ENCODE results near the gene GNG4. TPM values are rescaled to one million over a fixed set of nuclear protein-coding genes. Genes with fewer than 3 reads are reported as not detected.

The GNG4 gene
- total RNA-seq, 6 donors from 2014 or later, result 0.20 TPM; not detected in 5

DNA sequence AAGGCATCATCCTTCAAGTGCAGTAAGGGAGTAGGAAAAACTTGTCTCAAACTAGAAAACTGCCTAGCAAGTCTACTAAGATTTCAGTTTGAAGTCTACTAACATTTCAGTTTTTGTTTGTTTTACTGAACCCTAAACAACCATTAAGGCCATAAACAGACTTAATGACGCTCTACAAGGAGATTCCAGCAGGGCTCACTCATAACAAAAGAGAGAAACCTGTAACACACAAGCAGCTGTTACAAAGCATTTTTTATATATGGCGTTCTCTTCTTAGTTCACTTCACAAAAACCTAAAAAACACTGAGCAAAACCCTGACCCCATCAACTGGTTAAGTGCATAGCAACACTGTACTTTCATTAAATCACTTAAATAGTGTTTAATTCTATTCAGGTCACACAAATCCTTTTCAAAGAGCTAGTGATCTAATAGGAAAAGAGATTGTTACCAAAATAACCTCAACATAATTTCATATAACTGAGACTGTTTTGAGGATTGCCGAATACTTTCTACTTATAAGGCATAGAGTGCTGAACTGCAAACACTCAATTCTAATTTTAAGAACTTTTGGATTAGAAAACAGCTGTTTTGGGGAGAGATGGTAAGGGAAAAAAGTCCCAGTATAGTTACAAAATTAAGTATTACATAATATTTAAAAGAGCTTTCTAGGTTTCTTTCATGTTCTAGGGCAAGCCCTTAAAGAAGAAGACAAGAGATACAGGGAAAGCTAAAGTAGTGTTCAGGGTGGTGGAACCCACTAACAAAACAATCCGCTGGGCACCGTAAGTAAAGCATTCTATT, 146.8 kb downstream of the GNG4 start:
- ATAC-seq (ENCODE audit: low FRiP score in 2 of 2) (no peak), DNase-seq (no peak)
- Histone ChIP-seq H3K4me3 (peak overlapping the region in 3 of 4 donors; percentile 67 to 92 (median 87)), H3K27ac (peak overlapping the region; percentile 96 to 99 (median 98)), H3K4me1 (peaks cover 12 to 15% (median 13%) of the 10 kb centered on the region in 4 donors), H3K36me3 (no peaks in the 10 kb centered on the region), H3K9me3 (no peaks in the 10 kb centered on the region), H3K27me3 (no peaks in the 10 kb centered on the region)
- TF ChIP-seq POLR2A (IDR thresholded peaks at IDR 0.05) (no peak), EP300 (IDR thresholded peaks at IDR 0.05) (no peak), POLR2AphosphoS5 (IDR thresholded peaks at IDR 0.05) (no peak)
- TF ChIP-seq, protein P1, sequence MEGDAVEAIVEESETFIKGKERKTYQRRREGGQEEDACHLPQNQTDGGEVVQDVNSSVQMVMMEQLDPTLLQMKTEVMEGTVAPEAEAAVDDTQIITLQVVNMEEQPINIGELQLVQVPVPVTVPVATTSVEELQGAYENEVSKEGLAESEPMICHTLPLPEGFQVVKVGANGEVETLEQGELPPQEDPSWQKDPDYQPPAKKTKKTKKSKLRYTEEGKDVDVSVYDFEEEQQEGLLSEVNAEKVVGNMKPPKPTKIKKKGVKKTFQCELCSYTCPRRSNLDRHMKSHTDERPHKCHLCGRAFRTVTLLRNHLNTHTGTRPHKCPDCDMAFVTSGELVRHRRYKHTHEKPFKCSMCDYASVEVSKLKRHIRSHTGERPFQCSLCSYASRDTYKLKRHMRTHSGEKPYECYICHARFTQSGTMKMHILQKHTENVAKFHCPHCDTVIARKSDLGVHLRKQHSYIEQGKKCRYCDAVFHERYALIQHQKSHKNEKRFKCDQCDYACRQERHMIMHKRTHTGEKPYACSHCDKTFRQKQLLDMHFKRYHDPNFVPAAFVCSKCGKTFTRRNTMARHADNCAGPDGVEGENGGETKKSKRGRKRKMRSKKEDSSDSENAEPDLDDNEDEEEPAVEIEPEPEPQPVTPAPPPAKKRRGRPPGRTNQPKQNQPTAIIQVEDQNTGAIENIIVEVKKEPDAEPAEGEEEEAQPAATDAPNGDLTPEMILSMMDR (IDR thresholded peaks at IDR 0.05), result no peak
- WGBS, 2 donors, result 21 to 34% methylated on average over 5 of the region's 5 CpGs

DNA sequence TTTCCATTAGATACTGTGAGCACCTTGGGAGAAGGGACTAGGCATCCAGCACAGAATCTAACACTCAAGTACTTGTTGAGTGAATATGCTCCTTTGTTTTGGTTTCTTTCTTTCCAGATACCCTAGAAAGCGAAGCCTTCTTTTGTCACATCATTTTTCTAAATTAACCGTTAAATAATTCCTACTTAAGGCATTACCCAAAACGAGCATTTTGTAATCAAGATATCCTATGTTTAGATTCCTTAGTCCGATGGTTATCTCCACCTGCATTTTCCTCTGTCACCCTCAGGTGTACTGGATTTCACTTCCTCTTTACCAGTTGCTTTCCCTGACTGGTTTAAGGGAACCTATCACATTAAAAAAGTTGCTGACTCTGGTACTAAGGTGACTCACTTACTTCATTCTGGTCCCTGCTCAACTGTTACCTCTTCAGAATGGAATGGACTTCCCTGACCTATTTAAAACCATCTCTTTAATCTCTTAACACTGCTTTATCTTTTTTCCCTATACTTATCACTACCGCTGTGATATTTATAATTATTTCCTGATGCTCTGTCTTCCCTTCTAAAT, 148.5 kb downstream of the GNG4 start:
- Histone ChIP-seq H3K36me3 (no peaks in the 10 kb centered on the region), H3K4me1 (peaks cover 11 to 15% (median 13%) of the 10 kb centered on the region in 4 donors), H3K4me3 (no peak overlapping the region), H3K27ac (no peak overlapping the region), H3K27me3 (no peaks in the 10 kb centered on the region), H3K9me3 (no peaks in the 10 kb centered on the region)
- no peak for ATAC-seq (ENCODE audit: low FRiP score in 2 of 2)
- DNase-seq, result no peak
- WGBS, 2 donors, result 78 to 85% methylated on average over 5 of the region's 5 CpGs
- no peak for TF ChIP-seq POLR2AphosphoS5 (IDR thresholded peaks at IDR 0.05)
- TF ChIP-seq, protein P1 (IDR thresholded peaks at IDR 0.05), result no peak
- TF ChIP-seq EP300 (IDR thresholded peaks at IDR 0.05), result no peak
- no peak for TF ChIP-seq POLR2A (IDR thresholded peaks at IDR 0.05)

Small RNAs within 50 kb of the gene (small RNA-seq; reads per million reads assigned to genes)
- 0 reads per million in 4 donors for gene MTCO3P46
- 0 reads per million in 4 donors for gene MTND4LP21

Other genes starting within 250 kb of the GNG4 start
- 10 to 100 TPM; 11.0 to 27.3 (median 22.1) TPM for gene B3GALNT2, start 145.3 kb downstream of the GNG4 start, total RNA-seq
- 10 to 100 TPM; 34.0 to 87.0 (median 54.0) TPM for gene LYST, start 217.1 kb upstream of the GNG4 start, total RNA-seq